SK-N-SH (cell line): ENCODE measurements around the gene MAMLD1. TPM values are rescaled to one million over a fixed set of nuclear protein-coding genes. Genes with fewer than 3 reads are reported as not detected.

Source experiments
- CTCF ChIA-PET: fragments of 300-600, 350-600 bp; formaldehyde crosslinking; extraction: SDS; loops from one replicate; lab custom pipeline; 2021; lab: Yijun Ruan, JAX
- POLR2A ChIA-PET: fragments of 350-600 bp; sonication (Branson Sonifier 250); formaldehyde crosslinking; extraction: SDS; loops from one replicate; lab custom pipeline; 2020; ENCODE audit warnings: antibody characterized with exemption, inconsistent platforms; lab: Yijun Ruan, JAX
- DNase-seq: peaks from one replicate; pipeline ENCODE4 v3.0.0; 2012
- H2AFZ ChIP-seq: fragments of 200-600 bp; sonication (generic); 2 replicates; pipeline ENCODE4 v1.8.1; 2016; ENCODE audit warnings: antibody characterized with exemption, mild to moderate bottlenecking, low read depth
- H3F3A ChIP-seq: fragments of 200-600 bp; sonication (generic); replicated peaks from 2 replicates; pipeline ENCODE3; 2016; ENCODE audit warnings: antibody characterized with exemption, mild to moderate bottlenecking; ENCODE audit not compliant: insufficient read depth
- H3K27ac ChIP-seq, 2 experiments: fragments of 200-500 bp in 1 of 2; fragments of 200-600 bp in 1 of 2; sonication (Bioruptor generic) in 1 of 2; sonication (generic), shearing (Covaris generic) in 1 of 2; 2 replicates each; pipeline versions ENCODE4 v1.5.1 to v1.6.1; 2014 to 2016; ENCODE audit warnings: low read depth in 2 of 2, inconsistent platforms in 1 of 2, low read length in 1 of 2, mild to moderate bottlenecking in 1 of 2, mixed read lengths in 1 of 2
- H3K27me3 ChIP-seq: fragments of 200-600 bp; sonication (generic), shearing (Covaris generic); 2 replicates; pipeline ENCODE4 v1.6.1; 2016; ENCODE audit warnings: mixed run types; ENCODE audit not compliant: insufficient read depth
- H3K36me3 ChIP-seq, 2 experiments: fragments of 200-500 bp in 1 of 2; fragments of 200-600 bp in 1 of 2; sonication (Bioruptor generic) in 1 of 2; sonication (generic) in 1 of 2; replicated peaks in 1 of 2; 2 replicates each; pipeline versions ENCODE3 to v1.5.1; 2014 to 2016; ENCODE audit warnings: low read length in 1 of 2, mild to moderate bottlenecking in 1 of 2; ENCODE audit not compliant: insufficient read depth in 2 of 2, control insufficient read depth in 1 of 2
- H3K4me1 ChIP-seq, 2 experiments: fragments of 200-500 bp in 1 of 2; fragments of 200-600 bp in 1 of 2; sonication (Bioruptor generic) in 1 of 2; sonication (generic), shearing (Covaris generic) in 1 of 2; 2 replicates each; pipeline versions ENCODE4 v1.5.1 to v1.6.1; 2014 to 2016; ENCODE audit warnings: low read depth in 1 of 2, low read length in 1 of 2, mixed run types in 1 of 2; ENCODE audit not compliant: insufficient read depth in 2 of 2, control insufficient read depth in 1 of 2
- H3K4me2 ChIP-seq: fragments of 200-600 bp; sonication (generic), shearing (Covaris generic); 2 replicates; pipeline ENCODE4 v1.6.1; 2017; ENCODE audit warnings: mixed run types
- H3K4me3 ChIP-seq, 2 experiments: fragments of 200-500 bp in 1 of 2; fragments of 200-600 bp in 1 of 2; sonication (Bioruptor generic) in 1 of 2; sonication (generic), shearing (Covaris generic) in 1 of 2; 2 replicates each; pipeline versions ENCODE4 v1.5.1 to v1.8.1; 2014 to 2016; ENCODE audit warnings: low read depth in 2 of 2, inconsistent platforms in 1 of 2, low read length in 1 of 2, mild to moderate bottlenecking in 1 of 2, mixed read lengths in 1 of 2, moderate library complexity in 1 of 2
- H3K79me2 ChIP-seq: fragments of 200-600 bp; sonication (generic); 2 replicates; pipeline ENCODE4 v1.8.1; 2017; ENCODE audit warnings: mild to moderate bottlenecking; ENCODE audit not compliant: insufficient read depth
- H3K9ac ChIP-seq: fragments of 200-600 bp; sonication (generic); 2 replicates; pipeline ENCODE4 v1.6.1; 2017; ENCODE audit warnings: mixed run types
- H3K9me2 ChIP-seq: fragments of 200-600 bp; sonication (generic); 2 replicates; pipeline ENCODE4 v1.6.1; 2017; ENCODE audit warnings: mixed run types
- H3K9me3 ChIP-seq: fragments of 200-600 bp; sonication (generic); 2 replicates; pipeline ENCODE4 v1.6.1; 2017; ENCODE audit warnings: mixed run types, mild to moderate bottlenecking, moderate library complexity
- H4K20me1 ChIP-seq: fragments of 200-600 bp; sonication (generic); 2 replicates; pipeline ENCODE4 v1.6.1; 2017; ENCODE audit warnings: mild to moderate bottlenecking, mixed run types; ENCODE audit not compliant: insufficient read depth
- CHD2 ChIP-seq: fragments of 150-350 bp; IDR thresholded peaks from 2 replicates; pipeline ENCODE4 v1.6.1; 2018; ENCODE audit warnings: low read length; ENCODE audit not compliant: partially characterized antibody
- CTCF ChIP-seq: fragments of 200-600 bp; sonication (generic); IDR thresholded peaks from 2 replicates; pipeline ENCODE4 v1.6.1; 2017; ENCODE audit warnings: antibody characterized with exemption, mild to moderate bottlenecking, moderate library complexity
- EZH2phosphoT487 ChIP-seq: fragments of 200-600 bp; sonication (generic); IDR thresholded peaks from 2 replicates; pipeline ENCODE4 v1.6.1; 2017; ENCODE audit warnings: low read depth, mixed run types, mild to moderate bottlenecking, antibody characterized with exemption, moderate library complexity, borderline replicate concordance
- FOSL2 ChIP-seq: IDR thresholded peaks from 2 replicates; pipeline ENCODE4 v1.4.0; 2012; ENCODE audit warnings: low read depth, mild to moderate bottlenecking, moderate library complexity, borderline replicate concordance
- JUND ChIP-seq: IDR thresholded peaks from 2 replicates; pipeline ENCODE4 v1.4.0; 2012
- MAX ChIP-seq: IDR thresholded peaks from 2 replicates; pipeline ENCODE4 v1.4.0; 2012; ENCODE audit warnings: low read depth
- PBX3 ChIP-seq: IDR thresholded peaks from 2 replicates; pipeline ENCODE4; 2012
- RAD21 ChIP-seq: IDR thresholded peaks from 2 replicates; pipeline ENCODE4 v1.6.1; 2012; ENCODE audit warnings: mild to moderate bottlenecking, low read length
- RCOR1 ChIP-seq: fragments of 150-350 bp; IDR thresholded peaks from 2 replicates; pipeline ENCODE4 v1.6.1; 2017; ENCODE audit warnings: antibody characterized with exemption, low read length
- REST ChIP-seq: IDR thresholded peaks from 2 replicates; pipeline ENCODE4 v1.6.1; 2012; ENCODE audit warnings: mild to moderate bottlenecking, low read depth, low read length, moderate library complexity
- RXRA ChIP-seq: IDR thresholded peaks from 2 replicates; pipeline ENCODE4 v1.4.0; 2012; ENCODE audit warnings: low read depth, mild to moderate bottlenecking, borderline replicate concordance
- TAF1 ChIP-seq: IDR thresholded peaks from 2 replicates; pipeline ENCODE4 v1.6.1; 2012; ENCODE audit warnings: low read depth, mild to moderate bottlenecking, low read length, moderate library complexity, borderline replicate concordance
- TCF12 ChIP-seq: IDR thresholded peaks from 2 replicates; pipeline ENCODE4 v1.4.0; 2012
- TEAD4 ChIP-seq: IDR thresholded peaks from 2 replicates; pipeline ENCODE4 v1.4.0; 2012; ENCODE audit warnings: mild to moderate bottlenecking, borderline replicate concordance; ENCODE audit not compliant: insufficient read depth
- YY1 ChIP-seq: IDR thresholded peaks from 2 replicates; pipeline ENCODE4 v1.4.0; 2012; ENCODE audit warnings: low read depth, mild to moderate bottlenecking
- ZBTB33 ChIP-seq: IDR thresholded peaks from 2 replicates; pipeline ENCODE4 v1.4.0; 2012; ENCODE audit warnings: low read depth, borderline replicate concordance
- WGBS: methylation state at CpG from one replicate; pipeline ENCODE4 v1.1.6; 2017; ENCODE audit warnings: low lambda C conversion rate; 5-methylcytosine and 5-hydroxymethylcytosine counted together
- polyA plus RNA-seq, 3 experiments: library from polyadenylated mRNA; depleted of rRNA; stranded (reverse); fragments of >200 nt; gene quantifications; 2 replicates each; pipeline ENCODE4 v1.2.3, GENCODE V29; 2012

Gene MAMLD1
- polyA plus RNA-seq, 1 of the 3 experiments (the other 2 are of a cell fraction), result 4.4 TPM

GRCh38 chrX:150436195-150436594, 73.1 kb downstream of the MAMLD1 start:
- H3K4me1 ChIP-seq, result no peaks in the 10 kb centered on the region
- ChIA-PET CTCF (no interaction called here), POLR2A (no interaction called here)
- no peak overlapping the region for H3K9ac ChIP-seq
- H2AFZ ChIP-seq, result no peak overlapping the region
- no peaks in the 10 kb centered on the region for H3F3A ChIP-seq
- no peaks in the 10 kb centered on the region for H3K36me3 ChIP-seq
- peaks cover 39% of the 10 kb centered on the region; the same call in 1 of the 2 replicates for H3K79me2 ChIP-seq
- no peaks in the 10 kb centered on the region for H3K9me3 ChIP-seq
- H3K27me3 ChIP-seq, result no peaks in the 10 kb centered on the region
- no peak overlapping the region for H3K27ac ChIP-seq
- H3K4me3 ChIP-seq, result no peak overlapping the region
- H4K20me1 ChIP-seq, result 0 out of 2 replicates have a peak, but pooled peaks cover 3% of the 10 kb centered on the region
- no peak for DNase-seq
- no peaks in the 10 kb centered on the region for H3K9me2 ChIP-seq
- no peak overlapping the region for H3K4me2 ChIP-seq
- no peak for TF ChIP-seq CHD2
- no peak for TF ChIP-seq MAX
- TF ChIP-seq FOSL2, result no peak
- TF ChIP-seq YY1, result no peak
- no peak for TF ChIP-seq EZH2phosphoT487
- no peak for TF ChIP-seq RCOR1
- TF ChIP-seq, all 33 proteins: peak for 0

- no peak overlapping the region for H3K9ac ChIP-seq
- no peak for TF ChIP-seq JUND
- no peak for TF ChIP-seq CHD2
- no peak for TF ChIP-seq REST
- TF ChIP-seq CTCF, result no peak
- no peak for TF ChIP-seq YY1
- no peak for TF ChIP-seq TCF12
- no peak for TF ChIP-seq TEAD4
- TF ChIP-seq RXRA, result no peak
- no peak for TF ChIP-seq RAD21
- TF ChIP-seq TAF1, result no peak
- TF ChIP-seq PBX3, result no peak
- TF ChIP-seq ZBTB33, result no peak
- TF ChIP-seq, all 33 proteins: peak for 0
- DNase-seq, result no peak
- Histone ChIP-seq H3K9me3 (no peaks in the 10 kb centered on the region), H4K20me1 (no peaks in the 10 kb centered on the region), H3K36me3 (no peaks in the 10 kb centered on the region), H2AFZ (no peak overlapping the region), H3K79me2 (peaks cover 34% of the 10 kb centered on the region; the same call in 1 of the 2 replicates), H3F3A (no peaks in the 10 kb centered on the region), H3K9me2 (no peaks in the 10 kb centered on the region), H3K27ac (no peak overlapping the region), H3K27me3 (no peaks in the 10 kb centered on the region), H3K4me2 (no peak overlapping the region), H3K4me3 (no peak overlapping the region), H3K4me1 (no peaks in the 10 kb centered on the region)
- 47% methylated on average over 2 of the region's 2 CpGs for WGBS
- CTCF ChIA-PET, result no interaction called here
- POLR2A ChIA-PET, result no interaction called here
Observed at GRCh38 chrX:150438165-150438564, 75.0 kb downstream of the MAMLD1 start.
